Measurements from ENCODE around the gene HTR6.

The HTR6 gene

DNA sequence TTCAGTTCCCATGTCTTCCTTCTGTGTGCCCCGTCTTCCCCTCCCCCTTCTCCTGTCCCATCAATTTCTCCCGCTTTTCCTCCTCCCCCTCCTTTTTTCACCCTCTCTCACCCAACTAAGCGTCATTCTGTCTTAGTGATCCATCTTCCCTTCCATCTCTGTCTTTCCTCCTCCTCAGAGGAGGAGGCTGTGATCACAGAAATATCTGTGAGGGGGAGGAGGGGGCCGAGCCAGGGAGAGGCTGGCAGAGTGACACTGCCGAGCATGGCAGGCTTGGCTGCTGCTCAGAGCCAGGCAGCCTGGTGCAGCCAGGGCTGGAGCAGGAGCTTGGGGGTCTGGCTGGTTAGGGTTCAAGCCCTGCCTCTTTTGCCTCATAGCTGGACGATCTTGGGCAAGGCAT is 7.6 kb downstream of the HTR6 start:
- in situ Hi-C loops (cut with HindIII; ENCODE audit: low sequenced_read_pairs) = no loop called here
- no peak overlapping the region for H3K4me3 ChIP-seq (ENCODE audit: low read depth, low read length)
- DNase-seq (ENCODE audit: low read depth) = no peak
- TF ChIP-seq, protein P1, sequence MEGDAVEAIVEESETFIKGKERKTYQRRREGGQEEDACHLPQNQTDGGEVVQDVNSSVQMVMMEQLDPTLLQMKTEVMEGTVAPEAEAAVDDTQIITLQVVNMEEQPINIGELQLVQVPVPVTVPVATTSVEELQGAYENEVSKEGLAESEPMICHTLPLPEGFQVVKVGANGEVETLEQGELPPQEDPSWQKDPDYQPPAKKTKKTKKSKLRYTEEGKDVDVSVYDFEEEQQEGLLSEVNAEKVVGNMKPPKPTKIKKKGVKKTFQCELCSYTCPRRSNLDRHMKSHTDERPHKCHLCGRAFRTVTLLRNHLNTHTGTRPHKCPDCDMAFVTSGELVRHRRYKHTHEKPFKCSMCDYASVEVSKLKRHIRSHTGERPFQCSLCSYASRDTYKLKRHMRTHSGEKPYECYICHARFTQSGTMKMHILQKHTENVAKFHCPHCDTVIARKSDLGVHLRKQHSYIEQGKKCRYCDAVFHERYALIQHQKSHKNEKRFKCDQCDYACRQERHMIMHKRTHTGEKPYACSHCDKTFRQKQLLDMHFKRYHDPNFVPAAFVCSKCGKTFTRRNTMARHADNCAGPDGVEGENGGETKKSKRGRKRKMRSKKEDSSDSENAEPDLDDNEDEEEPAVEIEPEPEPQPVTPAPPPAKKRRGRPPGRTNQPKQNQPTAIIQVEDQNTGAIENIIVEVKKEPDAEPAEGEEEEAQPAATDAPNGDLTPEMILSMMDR (IDR thresholded peaks at IDR 0.05; ENCODE audit: low read depth, low read length, missing control alignments) = no peak

DNA sequence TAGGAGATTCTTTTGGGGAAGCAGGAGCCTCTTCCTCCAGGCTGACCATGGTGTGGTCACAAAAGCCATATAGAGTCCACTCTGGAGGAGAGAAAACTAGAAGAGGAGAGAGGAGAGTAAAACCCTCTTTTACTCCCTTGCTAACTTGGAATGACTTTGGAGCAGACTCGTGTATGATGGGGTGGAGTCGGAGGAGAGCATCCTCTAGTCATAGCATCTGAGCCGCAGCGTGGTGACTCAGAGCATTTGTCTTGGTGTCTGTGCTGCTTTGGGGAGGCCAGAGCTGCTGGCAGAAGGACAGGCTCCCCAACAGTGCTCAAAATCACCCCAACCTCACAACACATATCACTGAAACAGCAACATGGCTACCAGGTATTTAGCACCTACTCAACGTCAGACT is 11.1 kb downstream of the HTR6 start:
- H3K4me3 ChIP-seq (ENCODE audit: low read depth, low read length) = no peak overlapping the region
- no peak for DNase-seq (ENCODE audit: low read depth)
- in situ Hi-C loops (cut with HindIII; ENCODE audit: low sequenced_read_pairs) = no loop called here
- TF ChIP-seq, protein P1 (IDR thresholded peaks at IDR 0.05; ENCODE audit: low read depth, low read length, missing control alignments) = no peak

DNA sequence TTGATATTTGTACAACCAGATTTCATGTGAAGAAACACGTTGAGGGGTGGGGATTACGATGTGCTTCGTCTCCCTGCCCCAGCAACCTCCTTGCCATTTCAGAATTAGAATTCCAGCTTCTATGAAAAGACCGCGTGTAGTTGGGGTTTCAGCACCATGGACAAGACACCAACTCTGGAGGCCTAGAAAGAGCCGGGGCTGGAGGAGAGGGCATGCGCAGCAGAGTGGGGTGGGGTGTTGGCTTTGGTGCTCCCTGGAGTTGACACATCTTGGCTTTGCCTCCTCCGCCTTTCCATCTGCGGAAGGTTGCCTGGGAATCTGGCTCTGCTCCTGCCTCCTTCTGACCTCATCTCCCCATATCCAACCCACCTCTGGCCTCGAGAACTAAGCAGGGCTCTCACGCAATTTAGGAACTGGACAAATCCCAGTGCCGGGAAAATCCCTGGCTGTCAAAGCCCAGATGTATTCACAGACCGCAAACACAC is 11.8 kb downstream of the HTR6 start:
- H3K4me3 ChIP-seq (ENCODE audit: low read depth, low read length) = no peak overlapping the region
- TF ChIP-seq, protein P1 (IDR thresholded peaks at IDR 0.05; ENCODE audit: low read depth, low read length, missing control alignments) = no peak
- peak; percentile 38 for DNase-seq (ENCODE audit: low read depth)
- in situ Hi-C loops (cut with HindIII; ENCODE audit: low sequenced_read_pairs) = no loop called here

DNA sequence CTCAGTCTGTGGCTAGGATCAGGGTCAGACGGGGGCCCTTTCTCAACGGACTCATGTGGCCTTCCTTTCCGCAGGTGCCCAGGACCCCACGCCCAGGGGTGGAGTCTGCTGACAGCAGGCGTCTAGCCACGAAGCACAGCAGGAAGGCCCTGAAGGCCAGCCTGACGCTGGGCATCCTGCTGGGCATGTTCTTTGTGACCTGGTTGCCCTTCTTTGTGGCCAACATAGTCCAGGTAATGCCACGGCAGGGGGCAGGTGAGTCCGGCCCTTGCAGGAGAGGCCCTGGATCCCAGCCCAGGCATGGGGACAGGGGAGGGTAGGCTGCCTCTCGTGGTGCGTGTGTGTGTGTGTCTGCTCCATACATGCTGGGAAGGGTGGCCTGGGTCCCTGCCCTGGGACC is 13.8 kb downstream of the HTR6 start:
- no peak for DNase-seq (ENCODE audit: low read depth)
- TF ChIP-seq, protein P1 (IDR thresholded peaks at IDR 0.05; ENCODE audit: low read depth, low read length, missing control alignments) = no peak
- in situ Hi-C loops (cut with HindIII; ENCODE audit: low sequenced_read_pairs) = no loop called here
- no peak overlapping the region for H3K4me3 ChIP-seq (ENCODE audit: low read depth, low read length)

GRCh38 chr1:19678931-19679453 is 14.3 kb downstream of the HTR6 start:
- no peak for DNase-seq (ENCODE audit: low read depth)
- H3K4me3 ChIP-seq (ENCODE audit: low read depth, low read length) = no peak overlapping the region
- in situ Hi-C loops (cut with HindIII; ENCODE audit: low sequenced_read_pairs) = no loop called here
- TF ChIP-seq, protein P1 (IDR thresholded peaks at IDR 0.05; ENCODE audit: low read depth, low read length, missing control alignments) = no peak

DNA sequence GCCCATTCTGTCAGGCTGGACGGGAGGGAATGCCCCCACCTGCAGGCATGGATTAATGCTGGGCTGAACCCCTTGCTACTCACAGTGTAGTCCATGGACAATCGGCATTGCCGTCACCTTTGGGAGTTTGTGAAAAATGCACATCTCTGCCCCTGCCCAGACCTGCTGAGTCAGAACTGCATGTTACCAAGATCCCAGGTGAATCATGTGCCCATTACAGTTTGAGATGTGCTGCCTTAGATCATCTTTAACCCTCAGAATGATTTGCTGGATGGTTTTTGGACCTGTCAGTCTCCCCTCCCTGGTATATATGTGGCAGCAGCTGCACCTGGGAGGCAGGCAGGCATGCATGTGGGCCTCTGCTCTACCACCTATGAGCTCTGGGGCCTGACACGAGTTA is 15.0 kb downstream of the HTR6 start:
- H3K4me3 ChIP-seq (ENCODE audit: low read depth, low read length) = no peak overlapping the region
- no peak for DNase-seq (ENCODE audit: low read depth)
- TF ChIP-seq, protein P1 (IDR thresholded peaks at IDR 0.05; ENCODE audit: low read depth, low read length, missing control alignments) = no peak
- in situ Hi-C loops (cut with HindIII; ENCODE audit: low sequenced_read_pairs) = no loop called here

All from astrocyte of the cerebellum (primary cell).